CD1c-positive myeloid dendritic cell (primary cell): Measurements from ENCODE around the gene C19orf44.
A peak's percentile ranks its signal among the peaks of the same experiment; 100 is the strongest.
"Not testable (repeated sequence)": the region's sequence is repeated elsewhere in the genome, so short reads cannot be mapped to it uniquely, and the experiment has no call there.

Experiments used
- DNase-seq: peaks from one replicate; pipeline ENCODE4 v3.0.0-alpha.2; 2016; ENCODE audit errors: extremely low spot score

Gene C19orf44

GRCh38 chr19:16535381-16535780 is 39.2 kb downstream of the C19orf44 start:
- no peak for DNase-seq

GRCh38 chr19:16536130-16536529 is 39.9 kb downstream of the C19orf44 start:
- DNase-seq = no peak

- DNase-seq = no peak
Measured at GRCh38 chr19:16537111-16537510, 40.9 kb downstream of the C19orf44 start.

- DNase-seq = no peak
Measured at GRCh38 chr19:16540948-16541347, 44.8 kb downstream of the C19orf44 start.

GRCh38 chr19:16541526-16542044 is 45.4 kb downstream of the C19orf44 start:
- DNase-seq = peak; percentile 11

GRCh38 chr19:16542045-16542909 is 46.1 kb downstream of the C19orf44 start, which contains the start of gene CHERP:
CHERP (minus strand) TSS chr19:16542437; CDS start chr19:16542378, 59 bp downstream.
- DNase-seq = peak; percentile 99

GRCh38 chr19:16542910-16543472 is 46.8 kb downstream of the C19orf44 start:
- DNase-seq = peak; percentile 1

- not testable (repeated sequence) for DNase-seq
Measured at GRCh38 chr19:16543734-16544133, 47.5 kb downstream of the C19orf44 start.

GRCh38 chr19:16544473-16545231 is 48.5 kb downstream of the C19orf44 start:
- no peak for DNase-seq

- no peak for DNase-seq
Measured at GRCh38 chr19:16548956-16549355, 52.8 kb downstream of the C19orf44 start.

- DNase-seq = not testable (repeated sequence)
Measured at GRCh38 chr19:16551902-16552301, 55.7 kb downstream of the C19orf44 start.

- no peak for DNase-seq
Measured at GRCh38 chr19:16554776-16555175, 58.6 kb downstream of the C19orf44 start.

GRCh38 chr19:16559780-16560276 is 63.6 kb downstream of the C19orf44 start:
- no peak for DNase-seq

GRCh38 chr19:16561382-16561781 is 65.2 kb downstream of the C19orf44 start:
- no peak for DNase-seq

- no peak for DNase-seq
Measured at GRCh38 chr19:16562608-16563025, 66.4 kb downstream of the C19orf44 start.

GRCh38 chr19:16564842-16565241 is 68.6 kb downstream of the C19orf44 start:
- no peak for DNase-seq

- DNase-seq = peak; percentile 40
Measured at GRCh38 chr19:16566161-16566560, 70.0 kb downstream of the C19orf44 start.

- no peak for DNase-seq
Measured at GRCh38 chr19:16566702-16567101, 70.5 kb downstream of the C19orf44 start.

- DNase-seq = no peak
Measured at GRCh38 chr19:16569609-16570320, 73.6 kb downstream of the C19orf44 start.
